ENCODE measurements around the gene KRTAP4-8. TPM values are rescaled to one million over a fixed set of nuclear protein-coding genes. Genes with fewer than 3 reads are reported as not detected.

Gene KRTAP4-8
- total and polyA plus RNA-seq, 2 donors (not counting 1 experiment from before 2014, with no cell fraction given) = not detected

GRCh38 chr17:41116297-41116696, 18.4 kb upstream of the KRTAP4-8 start:
- Histone ChIP-seq H3K4me2 (replicated peaks; ENCODE audit: low read depth, low read length, poor library complexity, severe bottlenecking) (peak overlapping the region; percentile 13), H2AFZ (ENCODE audit: insufficient read depth, low read depth, low read length, poor library complexity, severe bottlenecking) (no peak overlapping the region), H3K9me3 (ENCODE audit: control extremely low read depth in 1 of 3, control insufficient read depth in 2 of 3, insufficient read depth in 1 of 3, low read length in 2 of 3) (peaks cover 0 to 8% (median 8%) of the 10 kb centered on the region in 3 donors), H3K4me1 (ENCODE audit: control insufficient read depth in 2 of 2, insufficient read depth in 2 of 2, low read length in 2 of 2) (peaks cover 47 to 55% of the 10 kb centered on the region in 2 donors), H3K36me3 (replicated peaks in 1 of 2; ENCODE audit: control extremely low read depth in 1 of 2, control insufficient read depth in 1 of 2, extremely low read depth in 1 of 2, insufficient read depth in 2 of 2, low read length in 1 of 2) (peaks cover 0 to 2% of the 10 kb centered on the region in 2 experiments), H3K9ac (ENCODE audit: low read length) (no peak overlapping the region), H3K27ac (ENCODE audit: low read length in 2 of 2) (peak overlapping the region; percentile 67 to 76), H3K79me2 (ENCODE audit: control insufficient read depth, insufficient read depth, low read length) (peaks cover 3% of the 10 kb centered on the region), H4K20me1 (ENCODE audit: control insufficient read depth, insufficient read depth, low read length, poor library complexity, severe bottlenecking) (no peaks in the 10 kb centered on the region), H3K27me3 (replicated peaks in 1 of 4; ENCODE audit: control extremely low read depth in 1 of 4, control insufficient read depth in 3 of 4, insufficient read depth in 4 of 4, low read length in 3 of 4) (no peaks in the 10 kb centered on the region), H3K4me3 (ENCODE audit: control extremely low read depth in 1 of 5, extremely low read depth in 1 of 5, insufficient read depth in 1 of 5, low read depth in 2 of 5, low read length in 4 of 5) (no peak overlapping the region)
- Mint-ChIP-seq H3K27me3 (peaks cover 3% of the 10 kb centered on the region), H3K9me3 (ENCODE audit: insufficient read depth) (no peaks in the 10 kb centered on the region), H3K4me1 (peaks cover 34% of the 10 kb centered on the region), H3K27ac (peak overlapping the region; percentile 69), H3K4me3 (peak overlapping the region; percentile 3)
- ChIA-PET POLR2A (no interaction called here), CTCF (interaction anchor here (0.9 to 1.6 kb wide), 2 partner anchors 9 to 192 kb away, joined by 3 to 5 read pairs; no protein-coding TSS in a partner anchor)
- peak; percentile 86 for DNase-seq
- intact Hi-C loops (cut with micrococcal nuclease) = loop anchor here (5.0 kb wide), 1 partner anchor 61 kb away; the partner anchor contains the start of gene KRTAP4-2
- peak; percentile 71 for ATAC-seq (ENCODE audit: low read depth)
- no CpG with 5 or more reads among the region's 5 CpGs for WGBS (ENCODE audit: insufficient coverage)
- TF ChIP-seq EZH2 (IDR thresholded peaks at IDR 0.05; ENCODE audit: borderline replicate concordance, insufficient read depth, low read depth, low read length, poor library complexity, severe bottlenecking) (no peak), CTCF (IDR thresholded peaks at IDR 0.05) (no peak)

- Histone ChIP-seq H3K4me3 (ENCODE audit: control extremely low read depth in 1 of 5, extremely low read depth in 1 of 5, insufficient read depth in 1 of 5, low read depth in 2 of 5, low read length in 4 of 5) (peak overlapping the region in 1 of 5 experiments; percentile 33), H3K9ac (ENCODE audit: low read length) (no peak overlapping the region), H4K20me1 (ENCODE audit: control insufficient read depth, insufficient read depth, low read length, poor library complexity, severe bottlenecking) (no peaks in the 10 kb centered on the region), H3K36me3 (replicated peaks in 1 of 2; ENCODE audit: control extremely low read depth in 1 of 2, control insufficient read depth in 1 of 2, extremely low read depth in 1 of 2, insufficient read depth in 2 of 2, low read length in 1 of 2) (peaks cover 0 to 2% of the 10 kb centered on the region in 2 experiments), H3K4me1 (ENCODE audit: control insufficient read depth in 2 of 2, insufficient read depth in 2 of 2, low read length in 2 of 2) (peaks cover 21 to 28% of the 10 kb centered on the region in 2 donors), H3K9me3 (ENCODE audit: control extremely low read depth in 1 of 3, control insufficient read depth in 2 of 3, insufficient read depth in 1 of 3, low read length in 2 of 3) (peaks cover 0 to 8% (median 8%) of the 10 kb centered on the region in 3 donors), H2AFZ (ENCODE audit: insufficient read depth, low read depth, low read length, poor library complexity, severe bottlenecking) (no peak overlapping the region), H3K4me2 (replicated peaks; ENCODE audit: low read depth, low read length, poor library complexity, severe bottlenecking) (peak overlapping the region; percentile 22), H3K27me3 (replicated peaks in 1 of 4; ENCODE audit: control extremely low read depth in 1 of 4, control insufficient read depth in 3 of 4, insufficient read depth in 4 of 4, low read length in 3 of 4) (no peaks in the 10 kb centered on the region), H3K27ac (ENCODE audit: low read length in 2 of 2) (no peak overlapping the region), H3K79me2 (ENCODE audit: control insufficient read depth, insufficient read depth, low read length) (peaks cover 7% of the 10 kb centered on the region)
- no peak for DNase-seq
- H3K27me3 Mint-ChIP-seq = peaks cover 9% of the 10 kb centered on the region
- intact Hi-C loops (cut with micrococcal nuclease) = no loop called here
- no peak for ATAC-seq (ENCODE audit: low read depth)
- no peak overlapping the region for H3K4me3 Mint-ChIP-seq
- WGBS (ENCODE audit: insufficient coverage) = no CpG with 5 or more reads among the region's 2 CpGs
- TF ChIP-seq EZH2 (IDR thresholded peaks at IDR 0.05; ENCODE audit: borderline replicate concordance, insufficient read depth, low read depth, low read length, poor library complexity, severe bottlenecking) (no peak), CTCF (IDR thresholded peaks at IDR 0.05) (no peak)
- H3K4me1 Mint-ChIP-seq = peaks cover 24% of the 10 kb centered on the region
- POLR2A ChIA-PET = no interaction called here
- CTCF ChIA-PET = interaction anchor here (0.6 kb wide), 1 partner anchor 15 kb away, joined by 5 read pairs; no protein-coding TSS in a partner anchor
- no peaks in the 10 kb centered on the region for H3K9me3 Mint-ChIP-seq (ENCODE audit: insufficient read depth)
- no peak overlapping the region for H3K27ac Mint-ChIP-seq
Measured at GRCh38 chr17:41111151-41111885, 13.4 kb upstream of the KRTAP4-8 start.
